GM23338 (cell line): ENCODE results near the gene DENND2A. TPM values are rescaled to one million over a fixed set of nuclear protein-coding genes. Genes with fewer than 3 reads are reported as not detected.

Source experiments
- ATAC-seq: fragments of 200-7000 bp; cut with Tn5 transposase; 3 replicates; pipeline ENCODE4 v1.9.1; 2020
- DNase-seq: peaks from one replicate; pipeline ENCODE4 v3.0.0-alpha.2; 2015; ENCODE audit warnings: low spot score
- H2AFZ ChIP-seq: fragments of 200-600 bp; sonication (generic); 2 replicates; pipeline ENCODE4 v1.8.0; 2016; ENCODE audit warnings: antibody characterized with exemption, mild to moderate bottlenecking, moderate library complexity
- H3F3A ChIP-seq: fragments of 200-600 bp; sonication (generic); replicated peaks from 2 replicates; pipeline ENCODE4 v1.8.0; 2017; ENCODE audit warnings: antibody characterized with exemption, mixed run types, low read depth
- H3K27ac ChIP-seq: fragments of 200-600 bp; sonication (generic); 2 replicates; pipeline ENCODE4 v1.6.1; 2016; ENCODE audit warnings: low read depth
- H3K27me3 ChIP-seq: fragments of 200-600 bp; sonication (generic); 2 replicates; pipeline ENCODE4 v1.8.0; 2016; ENCODE audit warnings: mild to moderate bottlenecking, mixed run types, moderate library complexity; ENCODE audit not compliant: insufficient read depth
- H3K36me3 ChIP-seq: fragments of 200-600 bp; sonication (generic); 2 replicates; pipeline ENCODE4 v1.8.0; 2016; ENCODE audit warnings: mild to moderate bottlenecking; ENCODE audit not compliant: insufficient read depth
- H3K4me1 ChIP-seq: fragments of 200-600 bp; sonication (generic); 2 replicates; pipeline ENCODE4 v1.8.0; 2016; ENCODE audit warnings: mild to moderate bottlenecking, moderate library complexity; ENCODE audit not compliant: insufficient read depth
- H3K4me2 ChIP-seq: fragments of 200-600 bp; sonication (generic); 2 replicates; pipeline ENCODE4 v1.7.1; 2017; ENCODE audit warnings: mixed run types
- H3K4me3 ChIP-seq: fragments of 200-600 bp; sonication (generic); 2 replicates; pipeline ENCODE4 v1.6.1; 2016; ENCODE audit warnings: mixed run types
- H3K79me2 ChIP-seq: fragments of 200-600 bp; sonication (generic); replicated peaks from 2 replicates; pipeline ENCODE4 v1.8.0; 2017; ENCODE audit warnings: mild to moderate bottlenecking; ENCODE audit not compliant: insufficient read depth
- H3K9me2 ChIP-seq: fragments of 200-600 bp; sonication (generic); 2 replicates; pipeline ENCODE4 v1.8.0; 2017; ENCODE audit not compliant: insufficient read depth
- H4K20me1 ChIP-seq: fragments of 200-600 bp; sonication (generic); replicated peaks from 2 replicates; pipeline ENCODE4 v1.8.0; 2017; ENCODE audit warnings: mild to moderate bottlenecking; ENCODE audit not compliant: insufficient read depth
- H3K27ac Mint-ChIP-seq: 2 replicates; pipeline ENCODE4 v1.8.0; 2020; ENCODE audit warnings: inconsistent platforms, mild to moderate bottlenecking, moderate library complexity, mixed read lengths
- H3K27me3 Mint-ChIP-seq: 3 replicates; pipeline ENCODE4 v1.8.0; 2022; ENCODE audit warnings: low read depth, mild to moderate bottlenecking, moderate library complexity, mixed read lengths, inconsistent platforms; ENCODE audit not compliant: insufficient read depth, poor library complexity
- H3K36me3 Mint-ChIP-seq: 3 replicates; pipeline ENCODE4 v1.8.0; 2021; ENCODE audit warnings: low read depth, mild to moderate bottlenecking, inconsistent platforms, moderate library complexity, mixed read lengths
- H3K4me1 Mint-ChIP-seq: 3 replicates; pipeline ENCODE4 v1.8.0; 2020; ENCODE audit warnings: mild to moderate bottlenecking, inconsistent platforms, mixed read lengths
- H3K4me3 Mint-ChIP-seq: 3 replicates; pipeline ENCODE4 v1.8.0; 2021; ENCODE audit warnings: moderate library complexity, mild to moderate bottlenecking, inconsistent platforms, mixed read lengths
- H3K9me3 Mint-ChIP-seq: 3 replicates; pipeline ENCODE4 v1.8.0; 2020; ENCODE audit warnings: moderate library complexity, mild to moderate bottlenecking, inconsistent platforms, mixed read lengths
- ETS1 ChIP-seq: IDR thresholded peaks from 2 replicates; pipeline ENCODE4 v1.6.1; 2016; ENCODE audit warnings: antibody characterized with exemption
- EZH2 ChIP-seq: fragments of 200-600 bp; sonication (generic); IDR thresholded peaks from one replicate; pipeline ENCODE4 v1.8.0; 2017; ENCODE audit warnings: antibody characterized with exemption, mild to moderate bottlenecking, low read depth; ENCODE audit not compliant: unreplicated experiment
- EZH2phosphoT487 ChIP-seq: fragments of 200-600 bp; sonication (generic); IDR thresholded peaks from one replicate; pipeline ENCODE4 v1.8.1; 2018; ENCODE audit warnings: antibody characterized with exemption; ENCODE audit not compliant: unreplicated experiment
- JUNB ChIP-seq: IDR thresholded peaks from one replicate; pipeline ENCODE4 v1.6.1; 2016; ENCODE audit warnings: antibody characterized with exemption; ENCODE audit not compliant: unreplicated experiment
- NANOG ChIP-seq: IDR thresholded peaks from 2 replicates; pipeline ENCODE4 v1.6.1; 2016; ENCODE audit warnings: antibody characterized with exemption, borderline replicate concordance
- POLR2AphosphoS5 ChIP-seq: IDR thresholded peaks from 2 replicates; pipeline ENCODE4 v1.6.1; 2016; ENCODE audit warnings: antibody characterized with exemption, low read depth
- REST ChIP-seq: IDR thresholded peaks from one replicate; pipeline ENCODE4 v1.6.1; 2018; ENCODE audit warnings: antibody characterized with exemption; ENCODE audit not compliant: unreplicated experiment
- STAT1 ChIP-seq: IDR thresholded peaks from one replicate; pipeline ENCODE4 v1.6.1; 2016; ENCODE audit warnings: antibody characterized with exemption; ENCODE audit not compliant: unreplicated experiment
- ZNF331 ChIP-seq: fragments of 250-450 bp; sonication (Bioruptor Pico); IDR thresholded peaks from 2 replicates; pipeline ENCODE4 v1.5.0; 2020; ENCODE audit warnings: low read depth, mild to moderate bottlenecking, moderate library complexity
- polyA plus RNA-seq: library from polyadenylated mRNA; unstranded; fragments of >200 nt; fragmentation: Nextera tagmentation; extraction: Ambion mirVana; gene quantifications from 2 replicates; pipeline ENCODE4 v1.2.1, GENCODE V29; 2016
- total RNA-seq: library from RNA; depleted of rRNA; stranded (reverse); fragments of >200 nt; shearing (Covaris generic); gene quantifications from 2 replicates; pipeline ENCODE4 v1.2.3, GENCODE V29; 2014
- TF ChIP-seq, protein P1 (sequence below): fragments of 250-450 bp; sonication (Bioruptor Pico); IDR thresholded peaks from 2 replicates; pipeline ENCODE4 v1.5.0; 2020; ENCODE audit warnings: mild to moderate bottlenecking, moderate library complexity

DENND2A gene
- total and polyA plus RNA-seq, 2 experiments from 2014 or later = 1.7 to 5.6 TPM

- no peaks in the 10 kb centered on the region for H4K20me1 ChIP-seq
- ATAC-seq (no peak), DNase-seq (no peak)
- Mint-ChIP-seq H3K27ac (no peak overlapping the region), H3K9me3 (no peaks in the 10 kb centered on the region; the same call in 2 of the 3 replicates), H3K4me1 (peaks cover 2% of the 10 kb centered on the region), H3K27me3 (peaks cover 5% of the 10 kb centered on the region), H3K36me3 (no peaks in the 10 kb centered on the region), H3K4me3 (no peak overlapping the region)
- TF ChIP-seq ZNF331 (CRISPR knock-in tag) = no peak
- no peak for TF ChIP-seq EZH2phosphoT487
- no peak for TF ChIP-seq STAT1
- no peak for TF ChIP-seq EZH2
- no peak for TF ChIP-seq REST
- TF ChIP-seq POLR2AphosphoS5 = no peak
- no peak for TF ChIP-seq JUNB
- TF ChIP-seq ETS1 = no peak
- no peak for TF ChIP-seq NANOG
- no peak overlapping the region for H3K4me2 ChIP-seq
- no peak overlapping the region for H3K27ac ChIP-seq
- H3K4me3 ChIP-seq = no peak overlapping the region
- H3K4me1 ChIP-seq = no peaks in the 10 kb centered on the region
- H3K79me2 ChIP-seq = no peaks in the 10 kb centered on the region
- no peaks in the 10 kb centered on the region for H3K9me2 ChIP-seq
- H3K27me3 ChIP-seq = no peaks in the 10 kb centered on the region
- no peaks in the 10 kb centered on the region for H3F3A ChIP-seq
- H3K36me3 ChIP-seq = no peaks in the 10 kb centered on the region; the same call in 1 of the 2 replicates
- no peak overlapping the region for H2AFZ ChIP-seq
Measured at GRCh38 chr7:140610204-140611165, 30.1 kb downstream of the DENND2A start.

DNA sequence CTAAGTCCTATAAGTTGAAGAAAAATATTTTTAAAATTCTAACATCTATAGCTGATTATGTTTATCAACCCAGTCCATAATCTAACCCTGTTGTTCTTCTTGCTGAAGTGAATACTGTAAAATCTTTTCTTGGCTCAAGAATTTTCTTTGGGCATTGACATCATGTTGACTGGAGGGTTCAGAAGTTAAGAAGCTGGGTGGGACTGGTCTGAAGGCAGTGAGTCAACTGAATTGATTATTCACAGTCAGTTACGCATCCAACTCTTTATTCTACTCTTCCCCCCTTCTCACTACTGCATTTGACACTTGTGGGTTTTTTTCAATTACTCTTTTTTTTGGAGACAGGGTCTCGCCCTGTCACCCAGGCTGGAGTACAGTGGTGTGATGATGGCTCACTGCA, 31.0 kb downstream of the DENND2A start:
- ATAC-seq = no peak
- DNase-seq = no peak
- Mint-ChIP-seq H3K36me3 (no peaks in the 10 kb centered on the region), H3K27ac (no peak overlapping the region), H3K4me3 (no peak overlapping the region), H3K4me1 (peaks cover 9% of the 10 kb centered on the region), H3K9me3 (no peaks in the 10 kb centered on the region; the same call in 2 of the 3 replicates), H3K27me3 (peaks cover 5% of the 10 kb centered on the region)
- Histone ChIP-seq H3K27me3 (no peaks in the 10 kb centered on the region), H4K20me1 (no peaks in the 10 kb centered on the region), H2AFZ (no peak overlapping the region), H3K36me3 (no peaks in the 10 kb centered on the region; the same call in 1 of the 2 replicates), H3F3A (no peaks in the 10 kb centered on the region), H3K4me1 (no peaks in the 10 kb centered on the region), H3K79me2 (no peaks in the 10 kb centered on the region), H3K4me3 (no peak overlapping the region), H3K9me2 (no peaks in the 10 kb centered on the region), H3K27ac (no peak overlapping the region), H3K4me2 (no peak overlapping the region)
- TF ChIP-seq, protein P1, sequence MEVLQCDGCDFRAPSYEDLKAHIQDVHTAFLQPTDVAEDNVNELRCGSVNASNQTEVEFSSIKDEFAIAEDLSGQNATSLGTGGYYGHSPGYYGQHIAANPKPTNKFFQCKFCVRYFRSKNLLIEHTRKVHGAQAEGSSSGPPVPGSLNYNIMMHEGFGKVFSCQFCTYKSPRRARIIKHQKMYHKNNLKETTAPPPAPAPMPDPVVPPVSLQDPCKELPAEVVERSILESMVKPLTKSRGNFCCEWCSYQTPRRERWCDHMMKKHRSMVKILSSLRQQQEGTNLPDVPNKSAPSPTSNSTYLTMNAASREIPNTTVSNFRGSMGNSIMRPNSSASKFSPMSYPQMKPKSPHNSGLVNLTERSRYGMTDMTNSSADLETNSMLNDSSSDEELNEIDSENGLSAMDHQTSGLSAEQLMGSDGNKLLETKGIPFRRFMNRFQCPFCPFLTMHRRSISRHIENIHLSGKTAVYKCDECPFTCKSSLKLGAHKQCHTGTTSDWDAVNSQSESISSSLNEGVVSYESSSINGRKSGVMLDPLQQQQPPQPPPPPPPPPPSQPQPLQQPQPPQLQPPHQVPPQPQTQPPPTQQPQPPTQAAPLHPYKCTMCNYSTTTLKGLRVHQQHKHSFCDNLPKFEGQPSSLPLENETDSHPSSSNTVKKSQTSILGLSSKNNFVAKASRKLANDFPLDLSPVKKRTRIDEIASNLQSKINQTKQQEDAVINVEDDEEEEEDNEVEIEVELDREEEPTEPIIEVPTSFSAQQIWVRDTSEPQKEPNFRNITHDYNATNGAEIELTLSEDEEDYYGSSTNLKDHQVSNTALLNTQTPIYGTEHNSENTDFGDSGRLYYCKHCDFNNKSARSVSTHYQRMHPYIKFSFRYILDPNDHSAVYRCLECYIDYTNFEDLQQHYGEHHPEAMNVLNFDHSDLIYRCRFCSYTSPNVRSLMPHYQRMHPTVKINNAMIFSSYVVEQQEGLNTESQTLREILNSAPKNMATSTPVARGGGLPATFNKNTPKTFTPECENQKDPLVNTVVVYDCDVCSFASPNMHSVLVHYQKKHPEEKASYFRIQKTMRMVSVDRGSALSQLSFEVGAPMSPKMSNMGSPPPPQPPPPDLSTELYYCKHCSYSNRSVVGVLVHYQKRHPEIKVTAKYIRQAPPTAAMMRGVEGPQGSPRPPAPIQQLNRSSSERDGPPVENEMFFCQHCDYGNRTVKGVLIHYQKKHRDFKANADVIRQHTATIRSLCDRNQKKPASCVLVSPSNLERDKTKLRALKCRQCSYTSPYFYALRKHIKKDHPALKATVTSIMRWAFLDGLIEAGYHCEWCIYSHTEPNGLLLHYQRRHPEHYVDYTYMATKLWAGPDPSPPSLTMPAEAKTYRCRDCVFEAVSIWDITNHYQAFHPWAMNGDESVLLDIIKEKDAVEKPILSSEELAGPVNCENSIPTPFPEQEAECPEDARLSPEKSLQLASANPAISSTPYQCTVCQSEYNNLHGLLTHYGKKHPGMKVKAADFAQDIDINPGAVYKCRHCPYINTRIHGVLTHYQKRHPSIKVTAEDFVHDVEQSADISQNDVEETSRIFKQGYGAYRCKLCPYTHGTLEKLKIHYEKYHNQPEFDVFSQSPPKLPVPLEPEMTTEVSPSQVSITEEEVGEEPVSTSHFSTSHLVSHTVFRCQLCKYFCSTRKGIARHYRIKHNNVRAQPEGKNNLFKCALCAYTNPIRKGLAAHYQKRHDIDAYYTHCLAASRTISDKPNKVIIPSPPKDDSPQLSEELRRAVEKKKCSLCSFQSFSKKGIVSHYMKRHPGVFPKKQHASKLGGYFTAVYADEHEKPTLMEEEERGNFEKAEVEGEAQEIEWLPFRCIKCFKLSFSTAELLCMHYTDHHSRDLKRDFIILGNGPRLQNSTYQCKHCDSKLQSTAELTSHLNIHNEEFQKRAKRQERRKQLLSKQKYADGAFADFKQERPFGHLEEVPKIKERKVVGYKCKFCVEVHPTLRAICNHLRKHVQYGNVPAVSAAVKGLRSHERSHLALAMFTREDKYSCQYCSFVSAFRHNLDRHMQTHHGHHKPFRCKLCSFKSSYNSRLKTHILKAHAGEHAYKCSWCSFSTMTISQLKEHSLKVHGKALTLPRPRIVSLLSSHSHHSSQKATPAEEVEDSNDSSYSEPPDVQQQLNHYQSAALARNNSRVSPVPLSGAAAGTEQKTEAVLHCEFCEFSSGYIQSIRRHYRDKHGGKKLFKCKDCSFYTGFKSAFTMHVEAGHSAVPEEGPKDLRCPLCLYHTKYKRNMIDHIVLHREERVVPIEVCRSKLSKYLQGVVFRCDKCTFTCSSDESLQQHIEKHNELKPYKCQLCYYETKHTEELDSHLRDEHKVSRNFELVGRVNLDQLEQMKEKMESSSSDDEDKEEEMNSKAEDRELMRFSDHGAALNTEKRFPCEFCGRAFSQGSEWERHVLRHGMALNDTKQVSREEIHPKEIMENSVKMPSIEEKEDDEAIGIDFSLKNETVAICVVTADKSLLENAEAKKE = no peak
- TF ChIP-seq POLR2AphosphoS5 = no peak
- no peak for TF ChIP-seq JUNB
- no peak for TF ChIP-seq EZH2phosphoT487
- TF ChIP-seq STAT1 = no peak
